Measurements from ENCODE around the gene ZMYND8. TPM values are rescaled to one million over a fixed set of nuclear protein-coding genes. Genes with fewer than 3 reads are reported as not detected.
A peak's percentile ranks its signal among the peaks of the same experiment; 100 is the strongest.

The ZMYND8 gene
- total RNA-seq, 1 experiment from 2014 or later = 53.1 TPM

DNA sequence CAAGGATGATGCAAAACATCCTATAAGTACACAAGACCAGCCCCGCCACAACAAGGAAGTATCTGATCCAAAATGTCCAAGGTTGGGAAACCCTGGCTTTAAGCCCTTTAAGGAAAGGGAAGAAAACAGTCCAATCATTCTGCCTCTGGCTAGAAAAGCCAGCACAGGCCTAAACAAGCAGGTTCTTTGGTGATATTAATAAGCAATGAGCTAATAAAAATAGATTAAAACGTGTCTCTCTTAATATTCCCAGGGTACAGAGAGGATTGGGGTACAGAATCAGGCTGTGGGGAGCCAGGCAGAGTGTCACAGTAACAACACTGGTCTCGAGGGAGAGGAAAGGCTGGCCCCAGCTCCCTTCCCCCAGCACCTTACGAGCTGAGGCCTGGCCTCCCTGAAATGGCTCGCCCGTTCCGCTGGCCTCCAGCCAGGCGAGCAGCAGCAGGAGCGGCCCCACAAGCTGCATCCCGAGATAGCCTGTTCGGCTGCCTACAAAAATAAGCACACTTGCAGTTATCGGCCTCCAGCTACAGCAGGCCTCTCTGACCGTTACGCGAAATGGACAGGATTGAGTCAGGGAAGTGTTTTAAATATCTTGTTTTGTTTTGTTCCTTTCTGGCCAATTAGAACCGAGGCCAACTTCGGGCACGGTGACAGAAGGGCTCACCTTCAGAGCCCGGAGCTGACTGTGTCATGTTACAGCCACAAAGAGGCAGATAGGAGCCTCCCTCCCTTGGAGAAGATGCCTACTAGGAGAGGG, 4.0 kb upstream of the ZMYND8 start:
- TF ChIP-seq, protein P1, sequence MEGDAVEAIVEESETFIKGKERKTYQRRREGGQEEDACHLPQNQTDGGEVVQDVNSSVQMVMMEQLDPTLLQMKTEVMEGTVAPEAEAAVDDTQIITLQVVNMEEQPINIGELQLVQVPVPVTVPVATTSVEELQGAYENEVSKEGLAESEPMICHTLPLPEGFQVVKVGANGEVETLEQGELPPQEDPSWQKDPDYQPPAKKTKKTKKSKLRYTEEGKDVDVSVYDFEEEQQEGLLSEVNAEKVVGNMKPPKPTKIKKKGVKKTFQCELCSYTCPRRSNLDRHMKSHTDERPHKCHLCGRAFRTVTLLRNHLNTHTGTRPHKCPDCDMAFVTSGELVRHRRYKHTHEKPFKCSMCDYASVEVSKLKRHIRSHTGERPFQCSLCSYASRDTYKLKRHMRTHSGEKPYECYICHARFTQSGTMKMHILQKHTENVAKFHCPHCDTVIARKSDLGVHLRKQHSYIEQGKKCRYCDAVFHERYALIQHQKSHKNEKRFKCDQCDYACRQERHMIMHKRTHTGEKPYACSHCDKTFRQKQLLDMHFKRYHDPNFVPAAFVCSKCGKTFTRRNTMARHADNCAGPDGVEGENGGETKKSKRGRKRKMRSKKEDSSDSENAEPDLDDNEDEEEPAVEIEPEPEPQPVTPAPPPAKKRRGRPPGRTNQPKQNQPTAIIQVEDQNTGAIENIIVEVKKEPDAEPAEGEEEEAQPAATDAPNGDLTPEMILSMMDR (IDR thresholded peaks at IDR 0.05; ENCODE audit: unreplicated experiment) = no peak
- Mint-ChIP-seq H3K4me3 (ENCODE audit: low read depth, unreplicated experiment) (no peak overlapping the region), H3K4me1 (ENCODE audit: low read depth, unreplicated experiment) (no peaks in the 10 kb centered on the region), H3K27me3 (ENCODE audit: unreplicated experiment) (no peaks in the 10 kb centered on the region), H3K27ac (ENCODE audit: unreplicated experiment) (no peak overlapping the region), H3K36me3 (ENCODE audit: insufficient read depth, unreplicated experiment) (peaks cover 64% of the 10 kb centered on the region), H3K9me3 (ENCODE audit: low read depth, unreplicated experiment) (no peaks in the 10 kb centered on the region)
- no TSS peak for BruUV-seq (replicated peaks)
- intact Hi-C loops (cut with micrococcal nuclease; ENCODE audit: unreplicated experiment) = loop anchor here (1.0 kb wide), 1 partner anchor 86 kb away; no protein-coding TSS in a partner anchor
- CTCF ChIA-PET = interaction anchor here (0.6 to 11.2 kb wide), 11 partner anchors 23 to 820 kb away, joined by 3 to 136 read pairs (median 5); no protein-coding TSS in a partner anchor
- peak; percentile 90 for DNase-seq

GRCh38 chr20:47359530-47360296, 3.2 kb upstream of the ZMYND8 start:
- H3K27me3 Mint-ChIP-seq (ENCODE audit: unreplicated experiment) = no peaks in the 10 kb centered on the region
- no TSS peak for BruUV-seq (replicated peaks)
- CTCF ChIA-PET = interaction anchor here (0.6 to 11.2 kb wide), 22 partner anchors 10 to 249 kb away, joined by 3 to 136 read pairs (median 6); partner anchors contain the start of gene NCOA3
- TF ChIP-seq, protein P1 (IDR thresholded peaks at IDR 0.05; ENCODE audit: unreplicated experiment) = no peak
- H3K27ac Mint-ChIP-seq (ENCODE audit: unreplicated experiment) = no peak overlapping the region
- peak; percentile 34 for DNase-seq
- no peaks in the 10 kb centered on the region for H3K4me1 Mint-ChIP-seq (ENCODE audit: low read depth, unreplicated experiment)
- intact Hi-C loops (cut with micrococcal nuclease; ENCODE audit: unreplicated experiment) = loop anchor here (1.0 kb wide), 2 partner anchors 40 to 85 kb away; no protein-coding TSS in a partner anchor
- H3K4me3 Mint-ChIP-seq (ENCODE audit: low read depth, unreplicated experiment) = no peak overlapping the region
- peaks cover 71% of the 10 kb centered on the region for H3K36me3 Mint-ChIP-seq (ENCODE audit: insufficient read depth, unreplicated experiment)
- no peaks in the 10 kb centered on the region for H3K9me3 Mint-ChIP-seq (ENCODE audit: low read depth, unreplicated experiment)

GRCh38 chr20:47358672-47359529, 2.4 kb upstream of the ZMYND8 start:
- TF ChIP-seq, protein P1 (IDR thresholded peaks at IDR 0.05; ENCODE audit: unreplicated experiment) = no peak

More at GRCh38 chr20:47358672-47359529, 2.4 kb upstream of the ZMYND8 start:
- BruUV-seq (replicated peaks) = no TSS peak
- Mint-ChIP-seq H3K27ac (ENCODE audit: unreplicated experiment) (no peak overlapping the region), H3K4me3 (ENCODE audit: low read depth, unreplicated experiment) (no peak overlapping the region), H3K4me1 (ENCODE audit: low read depth, unreplicated experiment) (no peaks in the 10 kb centered on the region), H3K27me3 (ENCODE audit: unreplicated experiment) (no peaks in the 10 kb centered on the region), H3K9me3 (ENCODE audit: low read depth, unreplicated experiment) (no peaks in the 10 kb centered on the region), H3K36me3 (ENCODE audit: insufficient read depth, unreplicated experiment) (peaks cover 79% of the 10 kb centered on the region)
- CTCF ChIA-PET = interaction anchor here (0.5 to 11.2 kb wide), 26 partner anchors 9 to 606 kb away, joined by 3 to 136 read pairs (median 5); partner anchors contain the start of gene NCOA3
- DNase-seq = peak; percentile 94
- intact Hi-C loops (cut with micrococcal nuclease; ENCODE audit: unreplicated experiment) = loop anchor here (1.0 kb wide), 1 partner anchor 40 kb away; no protein-coding TSS in a partner anchor
